ENCODE results near the gene PCYT1A.

PCYT1A gene

DNA sequence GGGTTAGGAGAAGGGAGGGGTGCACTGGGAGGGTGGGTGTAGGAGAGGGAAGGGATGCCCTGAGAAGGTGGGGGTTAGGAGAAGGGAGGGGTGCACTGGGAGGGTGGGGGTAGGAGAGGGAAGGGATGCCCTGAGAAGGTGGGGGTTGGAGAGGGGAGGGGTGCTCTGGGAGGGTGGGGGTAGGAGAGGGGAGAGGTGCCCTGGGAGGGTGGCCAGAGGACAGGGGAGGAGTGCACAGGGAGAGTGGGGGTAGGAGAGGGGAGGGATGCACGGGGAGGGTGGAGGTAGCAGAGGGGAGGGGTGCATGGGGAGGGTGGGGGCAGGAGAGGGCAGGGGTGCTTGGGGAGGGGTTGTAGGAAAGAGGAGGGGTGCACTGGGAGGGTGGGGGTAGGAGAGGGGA lies 47.5 kb upstream of the PCYT1A start:
- Histone ChIP-seq H3K4me1 (ENCODE audit: low read length) (no peaks in the 10 kb centered on the region), H3K9me2 (replicated peaks; ENCODE audit: insufficient read depth, low read length) (no peaks in the 10 kb centered on the region), H3F3A (ENCODE audit: insufficient read depth, low read length) (no peaks in the 10 kb centered on the region), H2AFZ (ENCODE audit: low read length) (no peak overlapping the region), H4K20me1 (ENCODE audit: insufficient read depth, low read length) (no peaks in the 10 kb centered on the region), H3K27ac (ENCODE audit: low read length) (no peak overlapping the region), H3K79me2 (ENCODE audit: low read length) (no peaks in the 10 kb centered on the region), H3K4me2 (ENCODE audit: low read depth, low read length) (no peak overlapping the region), H3K27me3 (replicated peaks; ENCODE audit: insufficient read depth, low read length) (no peaks in the 10 kb centered on the region), H3K9ac (ENCODE audit: low read length) (no peak overlapping the region), H3K4me3 (ENCODE audit: low read length) (no peak overlapping the region), H3K36me3 (replicated peaks; ENCODE audit: insufficient read depth, low read length) (no peaks in the 10 kb centered on the region), H3K9me3 (replicated peaks; ENCODE audit: insufficient read depth, low read length) (no peaks in the 10 kb centered on the region)
- no peak for DNase-seq
- TF ChIP-seq EZH2 (optimal IDR thresholded peaks at IDR 0.05; ENCODE audit: low read depth, low read length) (no peak), CTCF (IDR thresholded peaks at IDR 0.05; ENCODE audit: low read length) (no peak), EZH2phosphoT487 (IDR thresholded peaks at IDR 0.05; ENCODE audit: low read length) (no peak)

GRCh38 chr3:196332168-196332567 lies 44.6 kb upstream of the PCYT1A start:
- no peaks in the 10 kb centered on the region for H3K36me3 ChIP-seq (replicated peaks; ENCODE audit: insufficient read depth, low read length)
- H3K4me1 ChIP-seq (ENCODE audit: low read length): no peaks in the 10 kb centered on the region
- no peaks in the 10 kb centered on the region for H3K9me3 ChIP-seq (replicated peaks; ENCODE audit: insufficient read depth, low read length)
- H3K4me2 ChIP-seq (ENCODE audit: low read depth, low read length): no peak overlapping the region
- H3K79me2 ChIP-seq (ENCODE audit: low read length): no peaks in the 10 kb centered on the region
- H4K20me1 ChIP-seq (ENCODE audit: insufficient read depth, low read length): no peaks in the 10 kb centered on the region
- no peak overlapping the region for H3K4me3 ChIP-seq (ENCODE audit: low read length)
- H3K9me2 ChIP-seq (replicated peaks; ENCODE audit: insufficient read depth, low read length): no peaks in the 10 kb centered on the region
- DNase-seq: no peak
- no peak overlapping the region for H2AFZ ChIP-seq (ENCODE audit: low read length)
- H3F3A ChIP-seq (ENCODE audit: insufficient read depth, low read length): no peaks in the 10 kb centered on the region
- no peak overlapping the region for H3K27ac ChIP-seq (ENCODE audit: low read length)
- no peak overlapping the region for H3K9ac ChIP-seq (ENCODE audit: low read length)
- H3K27me3 ChIP-seq (replicated peaks; ENCODE audit: insufficient read depth, low read length): no peaks in the 10 kb centered on the region
- no peak for TF ChIP-seq EZH2 (optimal IDR thresholded peaks at IDR 0.05; ENCODE audit: low read depth, low read length)
- TF ChIP-seq EZH2phosphoT487 (IDR thresholded peaks at IDR 0.05; ENCODE audit: low read length): no peak
- TF ChIP-seq CTCF (IDR thresholded peaks at IDR 0.05; ENCODE audit: low read length): no peak

GRCh38 chr3:196327405-196327804 lies 39.9 kb upstream of the PCYT1A start:
- Histone ChIP-seq H4K20me1 (ENCODE audit: insufficient read depth, low read length) (no peaks in the 10 kb centered on the region), H3K9ac (ENCODE audit: low read length) (no peak overlapping the region)

More at GRCh38 chr3:196327405-196327804, 39.9 kb upstream of the PCYT1A start:
- Histone ChIP-seq H3K9me2 (replicated peaks; ENCODE audit: insufficient read depth, low read length) (no peaks in the 10 kb centered on the region), H3K27me3 (replicated peaks; ENCODE audit: insufficient read depth, low read length) (no peaks in the 10 kb centered on the region), H3F3A (ENCODE audit: insufficient read depth, low read length) (no peaks in the 10 kb centered on the region), H3K79me2 (ENCODE audit: low read length) (no peaks in the 10 kb centered on the region), H3K4me1 (ENCODE audit: low read length) (no peaks in the 10 kb centered on the region), H2AFZ (ENCODE audit: low read length) (no peak overlapping the region), H3K4me3 (ENCODE audit: low read length) (no peak overlapping the region), H3K9me3 (replicated peaks; ENCODE audit: insufficient read depth, low read length) (no peaks in the 10 kb centered on the region), H3K27ac (ENCODE audit: low read length) (no peak overlapping the region), H3K36me3 (replicated peaks; ENCODE audit: insufficient read depth, low read length) (no peaks in the 10 kb centered on the region), H3K4me2 (ENCODE audit: low read depth, low read length) (no peak overlapping the region)
- no peak for TF ChIP-seq EZH2 (optimal IDR thresholded peaks at IDR 0.05; ENCODE audit: low read depth, low read length)
- no peak for TF ChIP-seq EZH2phosphoT487 (IDR thresholded peaks at IDR 0.05; ENCODE audit: low read length)
- TF ChIP-seq CTCF (IDR thresholded peaks at IDR 0.05; ENCODE audit: low read length): no peak
- no peak for DNase-seq

Data from MM.1S (cell line).